DND-41 (cell line): ENCODE data around the gene SCAF1.

Experiments
- CTCF ChIP-seq: IDR thresholded peaks from 2 replicates; pipeline ENCODE4 v1.5.1; 2012; ENCODE audit warnings: borderline replicate concordance, low read length, moderate library complexity, mild to moderate bottlenecking; ENCODE audit not compliant: poor library complexity, severe bottlenecking; ENCODE audit errors: extremely low read depth
- EZH2 ChIP-seq: IDR thresholded peaks from 3 replicates; pipeline ENCODE4 v1.6.1; 2012; ENCODE audit warnings: borderline replicate concordance, low read depth, mild to moderate bottlenecking, moderate library complexity, low read length, inconsistent platforms; ENCODE audit not compliant: severe bottlenecking

DNA sequence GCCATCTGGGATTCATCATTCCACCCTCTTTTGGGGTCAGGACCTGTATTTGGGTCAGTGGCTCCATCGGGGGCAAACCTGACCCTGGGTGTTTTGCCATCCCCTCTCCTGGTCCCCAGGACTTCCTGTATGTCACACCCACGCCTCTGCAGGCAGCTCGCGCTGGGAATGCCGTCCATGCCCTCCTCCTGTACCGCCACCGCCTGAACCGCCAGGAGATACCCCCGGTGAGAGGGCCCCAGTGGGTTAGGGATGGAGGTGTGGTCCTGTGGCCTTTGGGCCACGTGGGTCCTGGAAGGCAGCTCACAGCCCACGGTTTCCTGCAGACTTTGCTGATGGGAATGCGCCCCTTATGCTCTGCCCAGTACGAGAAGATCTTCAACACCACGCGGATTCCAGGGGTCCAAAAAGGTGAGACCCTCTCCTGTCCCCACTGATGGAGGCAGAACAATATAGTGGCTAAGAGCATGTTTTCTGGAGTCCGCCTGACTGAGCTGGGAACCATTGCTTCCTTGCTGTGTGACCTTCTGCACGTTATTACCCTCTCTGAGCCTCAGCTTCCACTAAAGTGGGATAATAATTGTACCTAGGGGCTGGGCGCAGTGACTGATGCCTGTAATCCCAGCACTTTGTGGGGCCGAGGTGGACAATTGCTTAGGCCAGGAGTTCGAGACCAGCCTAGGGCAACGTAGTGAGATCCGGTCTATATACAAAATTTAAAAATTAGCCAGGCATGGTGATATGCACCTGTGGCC, 63.1 kb downstream of the SCAF1 start:
- TF ChIP-seq CTCF (no peak), EZH2 (no peak)
